Measurements from ENCODE around the gene GAS2L3. TPM values are rescaled to one million over a fixed set of nuclear protein-coding genes. Genes with fewer than 3 reads are reported as not detected.

GAS2L3 gene
- total RNA-seq, 1 experiment from 2014 or later: 27.2 TPM

DNA sequence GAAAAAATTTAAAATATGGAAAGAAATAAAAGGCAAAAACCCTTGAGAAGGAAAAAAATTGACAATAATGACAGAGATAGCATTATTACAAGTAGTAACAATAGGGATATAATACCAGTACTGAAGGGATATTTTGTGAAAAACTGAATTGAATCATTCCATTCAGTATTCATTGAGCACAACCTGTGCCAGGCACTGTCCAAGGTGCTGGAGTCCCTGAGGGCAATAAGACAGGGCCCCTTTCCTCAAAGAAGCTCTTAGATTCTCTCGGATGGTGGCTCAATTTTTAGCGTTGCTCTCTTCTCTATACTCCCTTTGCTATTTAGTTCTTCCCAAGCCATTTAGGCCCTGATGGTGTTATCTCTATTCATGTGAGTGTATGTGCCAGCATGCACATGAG, 34.3 kb upstream of the GAS2L3 start:
- DNase-seq: peak; percentile 55 to 64
- BruUV-seq (replicated peaks): no TSS peak
- Mint-ChIP-seq H3K4me1 (ENCODE audit: low read depth, unreplicated experiment) (no peaks in the 10 kb centered on the region), H3K27me3 (ENCODE audit: insufficient read depth, unreplicated experiment) (peaks cover 4% of the 10 kb centered on the region), H3K36me3 (ENCODE audit: insufficient read depth, unreplicated experiment) (no peaks in the 10 kb centered on the region), H3K4me3 (ENCODE audit: unreplicated experiment) (no peak overlapping the region), H3K27ac (ENCODE audit: unreplicated experiment) (no peak overlapping the region), H3K9me3 (ENCODE audit: unreplicated experiment) (no peaks in the 10 kb centered on the region)
- Histone ChIP-seq H3K4me1 (no peaks in the 10 kb centered on the region), H3K4me3 (ENCODE audit: low read depth, low read length) (no peak overlapping the region), H3K9me3 (no peaks in the 10 kb centered on the region), H3K27me3 (replicated peaks; ENCODE audit: control insufficient read depth, insufficient read depth, low read length) (no peaks in the 10 kb centered on the region), H3K36me3 (ENCODE audit: control insufficient read depth, insufficient read depth, low read length) (no peaks in the 10 kb centered on the region)
- TF ChIP-seq, protein P1, sequence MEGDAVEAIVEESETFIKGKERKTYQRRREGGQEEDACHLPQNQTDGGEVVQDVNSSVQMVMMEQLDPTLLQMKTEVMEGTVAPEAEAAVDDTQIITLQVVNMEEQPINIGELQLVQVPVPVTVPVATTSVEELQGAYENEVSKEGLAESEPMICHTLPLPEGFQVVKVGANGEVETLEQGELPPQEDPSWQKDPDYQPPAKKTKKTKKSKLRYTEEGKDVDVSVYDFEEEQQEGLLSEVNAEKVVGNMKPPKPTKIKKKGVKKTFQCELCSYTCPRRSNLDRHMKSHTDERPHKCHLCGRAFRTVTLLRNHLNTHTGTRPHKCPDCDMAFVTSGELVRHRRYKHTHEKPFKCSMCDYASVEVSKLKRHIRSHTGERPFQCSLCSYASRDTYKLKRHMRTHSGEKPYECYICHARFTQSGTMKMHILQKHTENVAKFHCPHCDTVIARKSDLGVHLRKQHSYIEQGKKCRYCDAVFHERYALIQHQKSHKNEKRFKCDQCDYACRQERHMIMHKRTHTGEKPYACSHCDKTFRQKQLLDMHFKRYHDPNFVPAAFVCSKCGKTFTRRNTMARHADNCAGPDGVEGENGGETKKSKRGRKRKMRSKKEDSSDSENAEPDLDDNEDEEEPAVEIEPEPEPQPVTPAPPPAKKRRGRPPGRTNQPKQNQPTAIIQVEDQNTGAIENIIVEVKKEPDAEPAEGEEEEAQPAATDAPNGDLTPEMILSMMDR (IDR thresholded peaks at IDR 0.05; ENCODE audit: insufficient read depth in 1 of 2, low read depth in 1 of 2, low read length in 1 of 2, severe bottlenecking in 1 of 2, unreplicated experiment in 1 of 2): no peak
- ChIA-PET POLR2A (no interaction called here), CTCF (no interaction called here)
- intact Hi-C loops (cut with micrococcal nuclease; ENCODE audit: unreplicated experiment): loop anchor here (2.0 kb wide), 1 partner anchor 34 kb away; the partner anchor contains the start of gene GAS2L3

DNA sequence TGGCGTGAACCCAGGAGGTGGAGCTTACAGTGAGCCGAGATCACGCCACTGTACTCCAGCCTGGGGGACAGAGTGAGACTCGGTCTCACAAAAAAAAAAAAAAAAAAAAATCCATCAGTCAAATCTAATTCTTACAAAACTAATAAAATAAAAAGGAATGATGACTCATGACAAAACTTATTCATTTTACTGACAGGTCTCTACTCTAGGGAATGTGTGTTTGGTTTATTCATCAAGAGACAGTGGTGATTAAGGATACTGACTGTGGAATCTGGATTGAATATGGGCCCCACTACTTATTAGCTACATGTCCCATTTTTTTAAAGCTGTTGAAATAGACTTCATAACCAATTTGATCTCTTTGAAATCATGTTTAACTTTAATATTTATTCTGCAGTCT, 29.3 kb upstream of the GAS2L3 start:
- H3K36me3 ChIP-seq (ENCODE audit: control insufficient read depth, insufficient read depth, low read length): no peaks in the 10 kb centered on the region
- TF ChIP-seq, protein P1 (IDR thresholded peaks at IDR 0.05; ENCODE audit: insufficient read depth in 1 of 2, low read depth in 1 of 2, low read length in 1 of 2, severe bottlenecking in 1 of 2, unreplicated experiment in 1 of 2): no peak
- intact Hi-C loops (cut with micrococcal nuclease; ENCODE audit: unreplicated experiment): no loop called here
- DNase-seq: no peak
- no peaks in the 10 kb centered on the region for H3K4me1 Mint-ChIP-seq (ENCODE audit: low read depth, unreplicated experiment)
- no peaks in the 10 kb centered on the region for H3K27me3 ChIP-seq (replicated peaks; ENCODE audit: control insufficient read depth, insufficient read depth, low read length)
- peaks cover 9% of the 10 kb centered on the region for H3K27me3 Mint-ChIP-seq (ENCODE audit: insufficient read depth, unreplicated experiment)
- H3K27ac Mint-ChIP-seq (ENCODE audit: unreplicated experiment): no peak overlapping the region
- H3K36me3 Mint-ChIP-seq (ENCODE audit: insufficient read depth, unreplicated experiment): no peaks in the 10 kb centered on the region
- H3K9me3 Mint-ChIP-seq (ENCODE audit: unreplicated experiment): no peaks in the 10 kb centered on the region
- H3K4me1 ChIP-seq: no peaks in the 10 kb centered on the region
- CTCF ChIA-PET: interaction anchor here (0.7 kb wide), 1 partner anchor 192 kb away, joined by 4 read pairs; no protein-coding TSS in a partner anchor
- POLR2A ChIA-PET: no interaction called here
- H3K4me3 ChIP-seq (ENCODE audit: low read depth, low read length): no peak overlapping the region
- H3K4me3 Mint-ChIP-seq (ENCODE audit: unreplicated experiment): no peak overlapping the region
- BruUV-seq (replicated peaks): no TSS peak
- H3K9me3 ChIP-seq: no peaks in the 10 kb centered on the region

DNA sequence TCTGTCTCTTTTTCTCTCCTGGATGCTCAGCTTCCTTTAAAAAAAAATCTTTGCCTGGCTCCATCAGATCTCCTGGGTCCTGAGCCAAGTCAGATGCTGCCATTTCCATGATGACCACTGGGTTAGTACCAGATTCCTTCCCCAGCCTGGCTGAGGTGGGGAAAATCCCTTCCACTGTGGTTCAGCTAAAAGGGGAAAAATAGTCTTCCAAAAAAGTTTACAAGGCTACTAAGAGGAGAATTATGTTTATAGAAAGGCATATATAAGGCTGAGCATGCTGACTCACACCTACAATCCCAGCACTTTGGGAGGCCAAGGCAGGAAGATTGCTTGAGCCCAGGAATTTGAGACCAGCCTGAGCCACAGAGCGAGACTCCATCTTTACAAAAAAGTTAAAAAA, 28.4 kb upstream of the GAS2L3 start:
- TF ChIP-seq, protein P1 (IDR thresholded peaks at IDR 0.05; ENCODE audit: insufficient read depth in 1 of 2, low read depth in 1 of 2, low read length in 1 of 2, severe bottlenecking in 1 of 2, unreplicated experiment in 1 of 2): no peak
- intact Hi-C loops (cut with micrococcal nuclease; ENCODE audit: unreplicated experiment): no loop called here
- ChIA-PET POLR2A (no interaction called here), CTCF (no interaction called here)
- Histone ChIP-seq H3K36me3 (ENCODE audit: control insufficient read depth, insufficient read depth, low read length) (no peaks in the 10 kb centered on the region), H3K4me1 (no peaks in the 10 kb centered on the region), H3K9me3 (no peaks in the 10 kb centered on the region), H3K4me3 (ENCODE audit: low read depth, low read length) (no peak overlapping the region), H3K27me3 (replicated peaks; ENCODE audit: control insufficient read depth, insufficient read depth, low read length) (no peaks in the 10 kb centered on the region)
- no peak overlapping the region for H3K27ac Mint-ChIP-seq (ENCODE audit: unreplicated experiment)
- BruUV-seq (replicated peaks): no TSS peak
- H3K4me3 Mint-ChIP-seq (ENCODE audit: unreplicated experiment): no peak overlapping the region
- H3K27me3 Mint-ChIP-seq (ENCODE audit: insufficient read depth, unreplicated experiment): peaks cover 12% of the 10 kb centered on the region
- DNase-seq: no peak
- H3K4me1 Mint-ChIP-seq (ENCODE audit: low read depth, unreplicated experiment): no peaks in the 10 kb centered on the region
- H3K9me3 Mint-ChIP-seq (ENCODE audit: unreplicated experiment): no peaks in the 10 kb centered on the region
- no peaks in the 10 kb centered on the region for H3K36me3 Mint-ChIP-seq (ENCODE audit: insufficient read depth, unreplicated experiment)
